GM18520 (cell line): ENCODE data around the gene ACADVL.
"Not testable (repeated sequence)": the region's sequence is repeated elsewhere in the genome, so short reads cannot be mapped to it uniquely, and the experiment has no call there.

Experiments used
- ATAC-seq: cut with Tn5 transposase; IDR thresholded peaks from one replicate; pipeline ENCODE4 v1.9.1; 2021; ENCODE audit not compliant: unreplicated experiment

ACADVL gene

DNA sequence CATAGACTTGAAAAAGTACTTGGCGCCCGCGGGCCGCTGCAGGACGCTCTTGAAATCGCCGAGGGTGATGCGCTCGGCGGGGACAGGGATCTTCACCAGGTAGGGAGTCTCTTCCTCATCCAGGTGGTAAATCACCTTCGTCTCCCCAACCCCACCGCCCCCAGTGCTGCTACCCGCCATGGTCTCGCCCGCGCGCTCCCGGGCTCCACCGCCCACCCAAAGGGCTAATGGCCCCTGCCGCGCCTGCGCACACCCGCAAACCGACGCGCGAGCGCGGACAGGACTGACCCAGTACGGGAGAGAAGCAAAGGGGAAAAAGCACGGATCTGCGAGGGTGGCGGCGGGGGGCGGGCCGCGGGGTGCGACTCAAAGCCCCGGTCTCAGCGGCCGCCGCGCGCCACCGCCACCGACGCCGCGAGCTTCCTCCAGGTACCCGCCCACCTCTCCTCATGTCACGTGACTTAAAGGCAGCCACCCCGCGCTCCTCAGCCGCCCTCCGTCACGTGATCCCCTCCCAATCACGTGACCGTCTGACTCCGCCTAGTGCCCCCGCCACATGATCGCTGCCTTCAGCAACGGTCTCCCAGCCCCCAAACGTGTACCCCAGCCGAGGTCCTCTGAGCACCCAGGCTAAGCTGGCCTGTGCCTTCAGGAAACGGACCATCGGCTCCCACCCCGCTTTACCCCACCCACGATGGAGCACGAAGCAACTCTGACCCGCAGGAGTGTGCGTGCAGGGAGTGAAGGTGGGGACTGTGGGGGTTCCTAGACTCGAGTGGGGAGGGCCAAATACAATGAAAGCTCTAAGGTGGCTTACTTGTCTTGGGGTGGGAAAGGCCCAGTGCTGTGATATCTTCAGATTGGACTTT, 14.6 kb downstream of the ACADVL start, which contains the start of gene DVL2:
Gene DVL2 (minus strand): TSS at position 435 of the 869 bp plus-strand sequence. CDS start 255 bp downstream, at position 180.
- ATAC-seq, result peak; percentile 50

DNA sequence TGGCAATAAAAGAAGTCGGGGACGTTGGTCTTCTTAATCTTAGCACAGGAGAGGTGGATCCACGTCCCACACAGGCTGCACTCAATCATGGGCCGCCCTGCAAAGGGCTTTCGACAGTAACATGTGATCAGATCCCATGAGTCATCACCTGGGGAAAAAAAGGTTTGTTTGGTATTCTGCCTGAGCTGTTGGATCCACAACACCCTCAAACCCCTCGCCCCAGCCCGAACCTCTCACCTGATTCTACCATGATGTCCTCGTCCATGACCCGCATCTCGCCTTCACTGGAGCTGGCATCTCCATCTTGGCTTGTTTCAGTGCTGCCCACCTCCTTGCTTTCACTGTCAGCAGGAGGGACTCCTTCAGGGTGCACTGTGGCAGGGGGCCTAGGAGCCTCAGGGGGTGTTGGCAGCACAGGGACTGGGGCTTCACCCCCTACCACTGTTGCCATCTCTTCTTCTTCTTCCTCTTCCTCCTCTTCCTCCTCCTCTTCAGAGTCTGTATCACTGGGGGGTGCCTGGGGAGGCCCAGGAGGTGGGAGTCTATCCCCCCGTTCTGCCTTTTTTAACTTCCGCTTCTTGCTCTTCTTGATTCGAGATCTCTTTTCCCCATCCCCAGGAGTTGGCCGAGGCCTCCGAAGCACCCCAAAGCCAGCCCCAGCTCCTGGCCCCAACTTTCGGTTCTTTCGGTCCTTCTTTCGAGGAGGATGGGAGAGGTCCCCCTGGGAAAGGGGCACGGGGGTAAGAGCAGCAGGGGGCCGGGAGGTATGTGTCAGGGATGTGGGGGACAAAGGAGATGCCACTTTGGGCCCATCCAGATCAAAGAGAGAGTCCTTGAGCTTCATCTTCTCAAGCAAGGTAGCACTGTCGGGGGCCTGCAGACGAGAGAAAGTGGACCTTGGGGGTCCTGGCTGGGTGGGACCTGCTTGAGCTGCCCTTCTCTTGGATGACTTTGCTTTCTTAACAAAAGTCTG, 16.2 kb downstream of the ACADVL start:
- no peak for ATAC-seq

DNA sequence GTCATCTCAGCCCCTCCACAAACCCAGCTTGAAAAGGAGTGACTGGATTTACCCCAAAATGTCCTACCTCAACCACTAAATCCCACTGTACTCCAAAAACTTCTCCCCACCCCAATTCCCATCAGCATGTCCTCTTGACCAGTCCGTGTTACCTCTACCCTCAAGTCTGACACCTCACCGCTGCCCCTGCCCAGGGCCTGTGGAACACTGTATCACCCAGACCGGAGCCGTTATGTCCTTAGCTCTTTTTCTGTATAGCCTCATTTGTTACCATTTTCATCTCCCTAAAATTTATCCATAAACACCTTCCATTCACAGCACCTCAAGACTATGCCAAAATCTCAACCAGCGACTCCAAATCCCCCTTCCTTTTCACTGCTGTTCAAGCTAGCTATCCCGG, 17.1 kb downstream of the ACADVL start:
- no peak for ATAC-seq

DNA sequence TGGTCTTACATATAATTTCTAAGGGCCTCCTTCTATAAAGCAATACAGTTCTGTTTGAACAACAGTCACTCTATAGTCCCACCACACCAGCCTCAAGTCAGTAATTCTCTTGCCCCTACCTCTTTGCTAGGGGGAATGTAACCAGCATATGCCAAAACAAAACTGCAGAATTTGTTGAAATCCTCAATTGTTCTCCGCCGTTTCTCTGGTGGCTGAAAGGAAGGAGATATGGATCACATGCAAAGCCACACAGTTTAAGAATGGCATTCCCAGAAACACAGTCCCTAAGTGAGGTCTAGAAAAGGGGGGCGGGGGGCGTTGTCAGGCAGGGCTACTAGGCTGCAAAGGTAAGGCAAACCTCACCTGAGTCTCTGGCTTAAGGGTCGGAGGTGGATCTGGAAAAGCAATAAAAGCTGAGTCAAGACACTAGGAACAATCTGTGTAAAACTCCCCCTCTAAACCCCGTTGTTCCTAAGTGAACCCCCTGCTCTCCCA, 17.6 kb downstream of the ACADVL start:
- no peak for ATAC-seq

DNA sequence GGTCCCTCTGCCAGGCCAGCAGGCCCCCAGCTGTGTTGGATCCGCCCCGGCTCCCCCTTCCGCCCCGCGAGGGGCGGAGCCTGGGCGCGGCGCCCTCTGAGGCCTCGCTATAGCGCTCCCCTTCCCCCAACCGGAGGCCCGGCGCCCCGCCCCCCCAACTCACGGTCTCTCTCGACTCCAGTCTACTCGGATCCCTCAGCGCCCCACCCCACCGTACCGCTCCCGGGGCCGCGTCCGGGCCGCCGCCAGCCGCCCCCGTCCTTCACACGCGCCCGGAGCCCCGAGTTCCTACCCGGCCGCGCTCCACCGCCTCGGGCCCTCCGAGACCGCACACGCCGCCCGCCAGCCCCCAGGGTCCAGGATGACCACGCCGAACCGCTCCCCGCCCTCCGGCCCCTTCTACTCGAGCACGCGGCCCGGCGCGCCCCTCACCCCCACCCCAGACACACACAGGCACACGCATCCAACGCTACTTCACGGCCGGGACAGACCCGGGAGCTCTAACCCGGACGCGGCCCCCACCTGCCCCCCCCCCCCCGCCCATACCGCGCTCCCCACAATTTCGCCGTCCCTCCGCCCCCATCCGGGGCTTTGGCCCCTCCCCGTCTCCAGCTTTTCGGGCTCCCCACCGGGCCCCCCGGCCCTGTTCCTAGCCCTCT, 18.2 kb downstream of the ACADVL start:
- no peak for ATAC-seq

DNA sequence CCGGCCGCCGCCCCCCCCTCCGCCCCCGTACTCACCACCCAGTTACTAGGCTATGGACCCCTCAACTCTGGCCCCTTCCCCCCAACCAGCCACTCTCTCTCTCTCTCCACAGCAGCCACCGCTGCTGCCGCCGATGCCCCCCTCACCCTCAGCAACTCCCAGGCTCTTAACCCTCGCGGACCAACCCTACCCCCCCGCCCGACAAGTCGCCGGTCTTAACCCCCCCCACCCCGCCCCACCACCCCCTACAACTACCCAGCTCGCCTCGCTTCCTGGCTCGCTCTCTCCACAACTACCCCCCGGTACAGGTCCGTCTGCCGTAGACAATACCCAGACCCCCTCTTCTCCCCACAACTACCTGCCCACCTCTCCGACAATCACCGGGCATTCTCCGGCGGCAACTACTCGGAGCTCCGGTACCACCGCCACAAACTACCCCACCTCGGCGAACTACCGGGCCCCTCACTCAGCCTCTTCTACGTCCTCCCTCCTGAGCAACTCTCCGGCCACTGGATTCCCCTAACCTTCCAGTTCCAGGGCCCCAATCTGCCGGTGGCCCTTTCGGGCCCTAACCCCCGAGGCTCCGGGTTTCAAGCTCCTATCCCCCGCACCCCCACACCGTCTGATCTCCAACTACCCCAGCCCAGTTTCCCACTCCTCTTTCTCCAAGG, 18.8 kb downstream of the ACADVL start:
- ATAC-seq, result no peak

DNA sequence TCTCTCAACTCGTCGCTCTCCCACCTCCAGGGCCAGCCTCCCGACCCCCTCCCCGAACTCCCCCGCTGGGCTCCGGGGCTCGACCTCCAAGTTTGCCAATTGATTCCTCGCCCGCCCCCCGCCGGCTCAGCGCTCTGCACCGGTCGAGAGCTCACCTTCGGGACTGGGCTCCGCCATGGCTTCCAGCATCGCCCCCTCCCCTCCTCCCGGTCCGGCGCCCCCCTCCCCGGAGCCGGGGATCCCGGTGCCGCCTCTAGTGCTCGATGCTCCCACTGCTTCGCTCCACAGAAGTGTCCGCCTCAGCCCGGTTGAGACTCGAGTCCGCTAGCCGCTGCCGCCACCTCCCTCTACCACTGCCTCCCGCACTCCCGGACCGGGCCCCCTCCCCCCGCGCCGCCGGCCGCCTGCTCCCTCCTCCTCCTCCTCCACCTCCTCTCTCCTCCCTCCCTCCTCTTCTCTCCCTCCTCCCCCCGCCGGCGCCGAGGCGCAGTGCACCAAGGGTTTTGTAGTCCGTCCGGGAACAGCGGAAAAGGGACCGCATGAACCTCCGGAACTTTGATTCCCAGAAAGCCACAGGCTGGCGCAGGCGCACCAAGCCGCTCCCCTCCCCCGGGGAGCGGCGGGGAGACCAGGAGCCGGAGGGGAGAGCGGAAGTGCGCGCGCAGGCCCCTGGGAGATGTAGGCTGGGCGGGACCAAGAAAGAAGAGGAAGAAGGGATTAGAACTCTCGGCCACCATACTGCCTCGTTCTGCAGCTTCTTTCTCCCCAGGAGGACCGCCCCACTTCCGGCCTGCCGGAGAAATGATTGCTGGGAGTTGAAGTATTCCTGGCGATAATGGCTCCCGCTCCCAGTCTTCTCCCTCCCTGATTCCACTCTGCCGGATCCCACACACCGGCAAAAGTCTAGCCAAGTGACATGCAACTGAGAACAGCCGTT, 19.6 kb downstream of the ACADVL start, which contains the start of gene PHF23:
Gene PHF23 (minus strand): TSS at position 367 of the 937 bp plus-strand sequence. CDS start 178 bp downstream, at position 189.
- peak; percentile 36 for ATAC-seq

DNA sequence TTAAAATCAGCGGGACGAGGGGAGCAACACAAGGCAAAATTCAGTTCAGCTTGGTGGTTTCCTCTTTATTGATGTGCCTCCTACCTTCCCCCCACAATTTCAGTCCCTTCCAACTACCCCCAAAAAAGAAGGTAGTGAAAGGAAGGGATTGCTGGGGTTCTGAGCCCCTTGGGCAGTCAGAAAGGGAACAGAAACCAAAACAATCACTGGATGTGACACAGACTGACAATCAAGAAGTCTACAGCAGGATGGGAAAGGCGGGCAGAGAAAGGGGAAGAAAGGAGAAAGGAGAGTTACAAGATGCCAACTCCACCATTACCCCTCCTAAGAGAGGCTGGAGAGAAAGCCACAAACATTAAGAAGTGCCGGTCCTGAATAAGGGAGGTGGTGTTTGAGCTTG, 20.6 kb downstream of the ACADVL start:
- ATAC-seq, result no peak

DNA sequence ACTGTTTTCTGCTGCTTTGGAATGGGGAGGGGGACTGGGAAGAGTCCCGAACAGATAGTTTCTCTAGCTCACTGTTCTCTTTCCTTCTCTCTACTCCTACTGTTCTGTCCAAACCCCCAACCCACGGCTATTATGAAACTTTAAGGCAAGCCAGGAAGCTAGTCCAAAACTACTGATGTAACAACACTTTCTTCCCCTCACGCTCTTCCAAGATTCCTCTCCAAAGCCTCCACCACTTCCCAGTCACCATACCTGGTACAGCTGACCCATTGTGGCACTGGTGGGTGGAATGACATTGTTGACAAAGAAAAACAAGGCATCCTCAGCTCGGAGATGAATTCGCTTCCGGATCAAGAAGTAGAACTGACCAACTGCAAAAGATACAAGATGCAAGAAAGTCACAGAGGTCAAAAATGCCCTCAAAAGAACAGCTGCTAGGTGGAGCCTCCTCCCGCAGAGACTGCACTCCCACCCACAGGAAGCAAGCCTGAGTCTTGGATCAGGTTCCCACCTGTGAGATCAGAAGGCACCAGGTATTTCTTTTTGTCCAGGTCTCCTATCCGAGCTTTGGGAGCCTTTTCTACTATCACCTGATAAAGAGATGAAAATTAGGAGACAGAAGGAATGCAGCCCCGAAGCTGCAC, 21.5 kb downstream of the ACADVL start:
- no peak for ATAC-seq

DNA sequence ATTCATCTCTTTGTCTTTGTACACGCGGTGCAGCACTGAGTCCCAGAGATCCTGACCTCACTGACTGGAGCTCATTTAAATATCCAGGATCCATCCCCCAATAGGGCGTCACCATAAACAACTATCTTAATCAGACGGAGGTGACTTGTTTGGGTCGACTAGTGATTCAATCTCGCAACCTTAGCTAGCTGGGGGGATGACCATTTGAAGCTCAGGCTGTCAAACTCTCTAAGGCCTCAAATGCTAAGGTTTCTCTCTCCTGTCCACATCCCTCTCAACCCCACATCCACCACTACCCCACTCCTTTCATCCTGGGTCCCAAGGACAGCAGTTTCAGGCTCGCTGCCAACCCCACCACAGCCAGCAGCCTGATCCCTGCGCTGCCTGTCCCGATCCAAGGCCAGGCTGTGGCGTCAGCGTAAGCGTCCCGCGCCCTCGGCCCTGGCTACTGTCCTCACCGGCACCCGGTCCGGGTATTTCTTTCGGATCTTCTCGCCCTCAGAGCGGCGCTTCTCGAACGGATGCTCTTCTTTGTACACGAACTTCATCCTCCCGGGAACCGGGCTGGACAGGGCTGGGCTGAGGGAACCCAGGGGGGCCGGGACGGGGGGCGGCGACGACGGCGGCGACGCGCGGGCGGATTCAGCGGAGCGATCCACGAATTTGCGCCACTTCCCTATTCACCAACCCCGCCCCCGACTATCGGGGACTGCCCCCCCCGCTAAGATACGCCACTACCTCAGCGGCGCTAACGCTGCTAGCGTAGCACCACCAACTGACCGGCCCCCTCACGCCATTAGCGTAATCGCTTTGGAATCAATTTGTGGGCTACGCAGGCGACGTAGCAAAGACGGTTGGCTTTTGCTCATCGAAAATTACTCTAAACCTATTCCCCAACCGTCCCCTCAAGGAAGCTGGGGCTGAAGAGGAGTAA, 22.3 kb downstream of the ACADVL start, which contains the start of gene GABARAP:
Gene GABARAP (minus strand): TSS at position 667 of the 934 bp plus-strand sequence. CDS start 119 bp downstream, at position 548.
- peak; percentile 29 for ATAC-seq

DNA sequence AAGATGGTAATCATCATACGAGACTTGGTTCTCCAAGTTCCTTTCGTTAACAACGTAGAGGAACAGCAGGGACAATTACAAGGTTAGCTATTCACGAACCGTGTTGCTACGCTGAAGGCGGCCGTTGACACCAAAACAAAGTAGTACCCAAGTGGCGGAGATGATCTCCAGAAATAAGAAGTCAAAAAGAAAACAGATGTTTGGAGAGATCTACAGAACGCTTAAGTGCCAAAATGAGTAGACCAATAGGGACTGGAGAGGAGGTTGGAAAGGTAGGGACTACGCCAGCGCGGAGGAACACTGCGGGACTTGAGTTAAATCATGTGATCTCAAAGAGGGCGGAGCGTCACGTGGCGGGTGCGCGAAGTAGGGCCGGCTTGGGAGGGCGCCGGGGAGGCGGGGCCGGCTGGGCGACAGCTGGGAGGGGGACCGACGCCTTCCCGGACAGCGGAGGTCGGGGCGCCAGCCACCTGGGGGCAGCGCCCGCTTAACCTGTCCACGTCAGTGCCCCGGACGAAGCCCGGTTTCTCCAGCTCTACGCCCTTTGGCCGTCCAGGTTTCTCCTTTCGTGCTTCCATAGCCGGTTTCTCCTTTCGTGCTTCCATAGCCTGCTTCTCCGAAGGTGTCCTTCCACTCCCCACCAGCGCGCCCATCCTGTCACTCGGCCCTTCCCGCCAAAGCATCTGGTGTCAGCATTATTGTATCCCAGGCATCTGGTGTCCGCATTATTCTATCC, 23.1 kb downstream of the ACADVL start:
- peak; percentile 30 for ATAC-seq

DNA sequence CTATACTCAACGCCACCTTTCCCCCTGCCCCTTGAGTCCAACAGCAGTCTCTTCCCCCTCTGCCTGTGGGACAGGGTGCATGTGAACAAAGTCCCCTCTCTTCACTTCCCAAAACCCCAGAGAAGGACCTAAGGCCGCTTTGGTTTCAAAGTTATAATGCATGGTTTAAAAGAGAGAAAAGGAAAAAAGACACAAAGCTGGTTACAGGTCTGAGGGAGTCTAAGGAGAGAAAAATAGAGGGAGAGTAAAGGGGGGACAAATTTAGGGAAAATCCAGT, 23.7 kb downstream of the ACADVL start:
- ATAC-seq, result no peak

DNA sequence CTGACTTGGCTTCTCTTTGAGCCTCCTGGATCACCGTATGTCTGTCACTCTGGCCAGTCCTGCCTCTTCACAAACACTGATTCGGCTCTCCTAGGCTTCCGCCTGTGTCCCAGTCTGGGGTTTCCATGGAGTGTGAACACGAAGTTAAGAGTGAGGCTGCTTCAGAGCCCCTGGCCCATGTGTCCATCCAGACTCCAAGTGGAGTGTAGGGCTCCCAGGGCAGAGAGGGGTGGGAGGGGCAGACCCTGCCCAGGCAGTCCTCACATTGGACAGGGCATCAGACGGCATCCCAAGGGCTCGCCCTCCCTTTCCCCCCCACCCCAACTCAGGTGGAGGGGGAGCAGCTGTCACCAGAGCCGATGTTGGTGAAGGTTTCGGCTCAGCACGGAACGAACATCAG, 24.1 kb downstream of the ACADVL start:
- not testable (repeated sequence) for ATAC-seq

DNA sequence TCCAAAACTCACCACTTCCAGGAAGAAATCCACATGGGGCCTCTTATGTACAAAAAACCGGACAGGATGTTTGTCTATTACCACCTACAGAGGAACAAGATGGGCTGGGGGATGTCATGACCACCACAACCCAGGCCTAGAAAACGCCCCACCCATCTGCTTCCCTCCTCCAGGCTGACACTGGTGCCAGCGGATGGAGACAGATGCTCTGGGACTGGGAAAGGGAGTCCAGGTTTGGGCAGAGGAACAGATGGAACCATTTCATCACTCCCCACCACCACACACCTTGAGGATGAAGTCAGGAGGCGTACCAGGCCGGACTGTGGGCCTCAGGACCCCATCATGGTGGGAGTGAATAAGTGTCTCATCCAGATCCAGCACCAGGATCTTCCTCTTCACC, 27.0 kb downstream of the ACADVL start:
- ATAC-seq, result no peak

DNA sequence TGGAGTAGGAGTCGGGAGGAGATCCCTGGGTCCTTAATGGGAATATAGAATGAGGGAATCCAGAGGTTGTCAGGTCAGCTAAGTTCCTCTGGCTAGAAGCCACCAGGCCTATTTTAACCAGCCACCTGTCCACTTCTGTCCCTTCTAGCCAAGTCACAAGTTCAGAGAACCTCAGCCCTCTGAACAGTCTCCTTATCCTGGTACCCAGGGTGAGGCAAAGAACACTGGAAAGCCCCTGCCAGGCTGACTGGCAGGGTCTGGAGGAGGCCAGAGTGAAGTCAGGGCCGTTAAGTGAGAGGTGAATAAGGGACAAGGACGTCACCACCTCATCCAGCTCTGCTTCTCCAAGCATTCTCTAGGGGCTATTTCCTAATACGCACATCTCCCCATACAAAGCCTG, 29.1 kb downstream of the ACADVL start:
- no peak for ATAC-seq

DNA sequence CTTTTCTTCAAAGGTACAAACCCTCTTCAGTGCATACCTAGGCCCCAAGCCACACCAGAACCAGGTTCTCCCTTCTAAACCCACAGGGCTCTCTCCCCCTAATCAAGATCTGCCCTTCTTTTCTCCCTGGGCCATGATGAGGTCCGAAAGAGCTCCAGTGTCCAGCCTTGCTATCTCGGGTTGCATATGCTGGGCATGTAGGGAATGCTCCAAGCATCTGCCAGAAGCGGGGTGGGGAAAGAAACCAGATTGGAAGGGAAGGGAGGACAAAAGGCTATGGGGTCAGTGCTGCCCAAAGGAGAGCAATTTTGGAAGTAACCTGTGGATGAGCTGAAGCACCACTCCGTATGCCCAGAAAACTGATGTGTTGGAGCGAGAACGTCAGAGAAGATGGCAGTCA, 29.5 kb downstream of the ACADVL start:
- no peak for ATAC-seq

DNA sequence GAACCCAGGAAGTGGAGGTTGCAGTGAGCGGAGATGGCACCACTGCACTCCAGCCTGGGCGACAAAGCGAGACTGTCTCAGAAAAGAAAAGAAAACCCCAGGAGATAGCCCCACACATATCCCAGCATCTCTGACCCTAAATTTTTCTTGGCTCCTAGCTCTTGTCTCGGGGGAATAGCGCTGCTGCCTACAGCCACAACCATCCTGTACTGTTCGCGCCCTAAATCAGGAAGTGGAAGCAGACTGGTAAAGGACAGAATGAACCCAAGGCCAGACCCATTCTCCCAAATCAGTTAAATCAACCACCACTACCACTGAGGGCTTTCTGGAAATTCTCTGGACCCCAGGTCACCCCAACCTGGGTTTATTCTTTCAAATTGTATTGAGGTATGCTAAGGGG, 30.1 kb downstream of the ACADVL start:
- no peak for ATAC-seq
